D721Med (cell line): ENCODE data around the gene ZNHIT2.

Experiments used
- DNase-seq: peaks from one replicate; pipeline ENCODE4 v3.0.0; 2011; ENCODE audit warnings: low spot score; ENCODE audit not compliant: insufficient read length
- FAIRE-seq: peaks from 2 replicates; lab custom pipeline; 2011; peaks lifted over from hg19 to GRCh38; lab: Jason Lieb, UNC
- CTCF ChIP-seq: IDR thresholded peaks from 2 replicates; pipeline ENCODE4 v1.5.1; 2012; ENCODE audit warnings: mild to moderate bottlenecking, control low read depth; ENCODE audit not compliant: insufficient read depth; ENCODE audit errors: missing control alignments

Gene ZNHIT2

GRCh38 chr11:65134240-65134951, 16.9 kb upstream of the ZNHIT2 start, which contains the start of gene SYVN1:
SYVN1 (minus strand) TSS chr11:65134519; CDS start chr11:65133601, 918 bp downstream.
- DNase-seq, result peak; percentile 94
- no peak for TF ChIP-seq CTCF
- no peak for FAIRE-seq

GRCh38 chr11:65133724-65134123, 16.2 kb upstream of the ZNHIT2 start:
- FAIRE-seq (no peak), DNase-seq (no peak)
- no peak for TF ChIP-seq CTCF

- DNase-seq (no peak), FAIRE-seq (no peak)
- TF ChIP-seq CTCF, result no peak
Observed at GRCh38 chr11:65132988-65133700, 15.6 kb upstream of the ZNHIT2 start.

- FAIRE-seq (no peak), DNase-seq (no peak)
- TF ChIP-seq CTCF, result no peak
Observed at GRCh38 chr11:65132238-65132987, 14.9 kb upstream of the ZNHIT2 start.

GRCh38 chr11:65131895-65132237, 14.4 kb upstream of the ZNHIT2 start:
- DNase-seq (no peak), FAIRE-seq (no peak)
- no peak for TF ChIP-seq CTCF

- TF ChIP-seq CTCF, result no peak
- FAIRE-seq (no peak), DNase-seq (no peak)
Observed at GRCh38 chr11:65131417-65131776, 13.9 kb upstream of the ZNHIT2 start.
